Measurements from ENCODE around the gene CAMK2B. TPM values are rescaled to one million over a fixed set of nuclear protein-coding genes. Genes with fewer than 3 reads are reported as not detected.

CAMK2B gene
- total RNA-seq, 1 experiment from 2014 or later: not detected

Other genes starting within 250 kb of the CAMK2B start
- gene POLM, start 243.1 kb downstream of the CAMK2B start, total RNA-seq (2022): 18.3 and 19.5 TPM in 2 replicates
- 0.54 TPM in 1 of 2 replicates, not detected in the other for gene AEBP1, start 221.2 kb downstream of the CAMK2B start, total RNA-seq (2022)
- 130 and 140 TPM in 2 replicates for gene POLD2, start 202.0 kb downstream of the CAMK2B start, total RNA-seq (2022)
- 16.2 and 22.4 TPM in 2 replicates for gene MYL7, start 184.3 kb downstream of the CAMK2B start, total RNA-seq (2022)
- not detected in 2 replicates for gene GCK, start 136.2 kb downstream of the CAMK2B start, total RNA-seq (2022)
- gene YKT6, start 124.6 kb downstream of the CAMK2B start, total RNA-seq (2022): 117 and 123 TPM in 2 replicates
- 103 and 116 TPM in 2 replicates for gene NUDCD3, start 165.1 kb upstream of the CAMK2B start, total RNA-seq (2022)
- gene NPC1L1, start 215.7 kb upstream of the CAMK2B start, total RNA-seq (2022): 5.9 and 6.5 TPM in 2 replicates
- gene DDX56, start 248.3 kb upstream of the CAMK2B start, total RNA-seq (2022): 135 and 154 TPM in 2 replicates

Data from Caco-2 (cell line).